ENCODE data around the gene WFDC8. TPM values are rescaled to one million over a fixed set of nuclear protein-coding genes. Genes with fewer than 3 reads are reported as not detected.

The WFDC8 gene
- not detected in 2 replicates for polyA plus RNA-seq (2013)

DNA sequence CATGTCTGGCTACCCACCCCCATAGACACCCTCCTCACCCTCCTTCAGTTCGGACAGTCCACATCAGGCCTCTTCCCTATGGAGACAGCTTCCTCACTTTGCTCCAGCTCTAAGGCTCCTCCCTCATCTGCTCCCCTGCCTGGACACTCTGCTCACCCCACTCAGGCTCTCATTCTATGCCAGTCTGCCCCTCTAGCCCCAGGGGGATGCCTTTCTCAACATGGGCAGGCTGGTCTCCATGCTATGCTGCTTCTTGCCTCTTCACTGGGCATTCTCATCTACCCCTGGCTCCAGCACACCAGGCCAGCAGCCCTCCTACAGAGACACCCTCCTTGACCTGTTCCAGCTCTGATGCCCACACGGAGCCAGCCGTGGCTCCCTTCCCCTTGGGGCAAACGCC lies at the start of gene WFDC8:
TSS of gene WFDC8 (minus strand) at position 101 of the 400 bp plus-strand sequence. CDS start at position 64, 37 bp downstream.
- H2BK12ac ChIP-seq (ENCODE audit: low read length), result no peak within 1 kb of the TSS
- H3K4me2 ChIP-seq (ENCODE audit: low read length), result no peak within 1 kb of the TSS
- no peaks in the 10 kb centered on the region for H3K27me3 ChIP-seq (ENCODE audit: insufficient read depth, low read length)
- no peak within 1 kb of the TSS for H3K23ac ChIP-seq (ENCODE audit: low read length)
- H2BK120ac ChIP-seq (ENCODE audit: insufficient read depth, low read length, poor library complexity), result no peak within 1 kb of the TSS
- no peaks in the 10 kb centered on the region for H3K9me3 ChIP-seq (ENCODE audit: insufficient read depth, low read depth, low read length)
- no peak within 1 kb of the TSS for H2AFZ ChIP-seq (ENCODE audit: insufficient read depth, low read length, poor library complexity)
- no peaks in the 10 kb centered on the region for H3K36me3 ChIP-seq (ENCODE audit: control insufficient read depth in 1 of 2, insufficient read depth in 2 of 2, low read length in 2 of 2)
- no peak within 1 kb of the TSS for H4K12ac ChIP-seq (ENCODE audit: low read depth, low read length)
- no peak within 1 kb of the TSS for H2BK5ac ChIP-seq (ENCODE audit: low read depth, low read length, poor library complexity)
- no peaks in the 10 kb centered on the region for H3K4me1 ChIP-seq (ENCODE audit: control insufficient read depth in 1 of 2, insufficient read depth in 2 of 2, low read length in 2 of 2)
- H3K14ac ChIP-seq (ENCODE audit: low read length), result no peak within 1 kb of the TSS
- no peak within 1 kb of the TSS for H2AK5ac ChIP-seq (ENCODE audit: low read length)
- no peak within 1 kb of the TSS for H4K8ac ChIP-seq (ENCODE audit: low read depth, low read length)
- no peak within 1 kb of the TSS for H3K4ac ChIP-seq (ENCODE audit: low read depth, low read length)
- H3K27ac ChIP-seq (ENCODE audit: low read depth, low read length), result no peak within 1 kb of the TSS
- no CpG with 5 or more reads among the region's 4 CpGs for WGBS (ENCODE audit: extremely low coverage, insufficient coverage, insufficient read length)
- H4K91ac ChIP-seq (ENCODE audit: low read depth, low read length), result no peak within 1 kb of the TSS
- H3K79me2 ChIP-seq (ENCODE audit: control insufficient read depth, insufficient read depth, low read length, poor library complexity), result no peaks in the 10 kb centered on the region
- H3K9ac ChIP-seq (ENCODE audit: low read length), result no peak within 1 kb of the TSS
- no peak for DNase-seq
- H3K4me3 ChIP-seq (ENCODE audit: low read depth, low read length), result no peak within 1 kb of the TSS
- no peaks in the 10 kb centered on the region for H3K79me1 ChIP-seq (ENCODE audit: low read length)
- H3K18ac ChIP-seq (ENCODE audit: low read length), result no peak within 1 kb of the TSS

DNA sequence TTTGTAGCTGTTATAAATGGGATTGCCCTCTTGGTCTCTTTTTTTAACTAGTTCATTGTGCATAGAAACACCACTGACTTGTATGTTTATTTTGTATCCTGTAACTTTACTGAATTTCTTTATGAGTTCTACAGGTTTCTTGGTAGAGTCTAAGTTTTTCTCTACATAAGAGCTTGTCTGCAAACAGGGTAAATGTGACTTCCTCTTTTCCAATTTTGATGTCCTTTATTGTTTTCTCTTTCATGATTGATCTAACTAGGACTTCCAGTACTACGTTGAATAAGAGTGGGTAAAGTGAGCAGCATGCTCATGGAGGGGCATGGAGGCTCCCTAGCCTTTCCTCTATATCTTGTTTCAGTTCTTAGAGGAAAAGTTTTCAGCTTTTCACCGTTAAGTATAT lies 47.5 kb upstream of the WFDC8 start:
- Histone ChIP-seq H3K79me2 (ENCODE audit: control insufficient read depth, insufficient read depth, low read length, poor library complexity) (no peaks in the 10 kb centered on the region), H3K9ac (ENCODE audit: low read length) (no peak overlapping the region), H2BK12ac (ENCODE audit: low read length) (no peak overlapping the region), H3K23ac (ENCODE audit: low read length) (no peak overlapping the region), H3K4me1 (ENCODE audit: control insufficient read depth in 1 of 2, insufficient read depth in 2 of 2, low read length in 2 of 2) (no peaks in the 10 kb centered on the region), H3K4me2 (ENCODE audit: low read length) (no peak overlapping the region), H3K18ac (ENCODE audit: low read length) (no peak overlapping the region), H3K4me3 (ENCODE audit: low read depth, low read length) (no peak overlapping the region), H2AFZ (ENCODE audit: insufficient read depth, low read length, poor library complexity) (no peak overlapping the region), H3K14ac (ENCODE audit: low read length) (no peak overlapping the region), H3K79me1 (ENCODE audit: low read length) (no peaks in the 10 kb centered on the region), H4K12ac (ENCODE audit: low read depth, low read length) (no peak overlapping the region), H3K27ac (ENCODE audit: low read depth, low read length) (no peak overlapping the region), H2AK5ac (ENCODE audit: low read length) (no peak overlapping the region), H3K27me3 (ENCODE audit: insufficient read depth, low read length) (no peaks in the 10 kb centered on the region), H3K4ac (ENCODE audit: low read depth, low read length) (no peak overlapping the region), H4K8ac (ENCODE audit: low read depth, low read length) (no peak overlapping the region), H2BK5ac (ENCODE audit: low read depth, low read length, poor library complexity) (no peak overlapping the region), H2BK120ac (ENCODE audit: insufficient read depth, low read length, poor library complexity) (no peak overlapping the region), H3K9me3 (ENCODE audit: insufficient read depth, low read depth, low read length) (peaks cover 2% of the 10 kb centered on the region), H3K36me3 (ENCODE audit: control insufficient read depth in 1 of 2, insufficient read depth in 2 of 2, low read length in 2 of 2) (no peaks in the 10 kb centered on the region), H4K91ac (ENCODE audit: low read depth, low read length) (no peak overlapping the region)
- no peak for DNase-seq
- WGBS (ENCODE audit: extremely low coverage, insufficient coverage, insufficient read length), result no CpG with 5 or more reads among the region's 2 CpGs

DNA sequence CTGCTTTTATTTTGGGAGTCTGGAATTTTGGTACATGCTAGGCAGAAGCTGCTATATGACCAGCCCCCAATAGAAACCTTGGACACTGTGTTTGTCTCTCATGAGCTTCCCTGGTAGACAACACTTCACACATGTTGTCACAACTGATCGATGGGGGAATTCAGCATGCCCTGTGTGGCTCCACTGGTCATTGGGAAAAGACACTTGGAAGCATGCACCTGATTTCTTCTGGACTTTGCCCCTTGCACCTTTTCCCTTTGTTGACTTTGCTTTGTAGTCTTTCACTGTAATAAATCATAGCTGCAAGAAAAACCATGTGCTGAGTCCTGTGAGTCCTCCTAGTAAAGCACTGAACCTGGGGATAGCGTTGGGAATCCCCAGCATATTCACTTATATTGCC lies 42.5 kb upstream of the WFDC8 start:
- Histone ChIP-seq H2AK5ac (ENCODE audit: low read length) (no peak overlapping the region), H3K4me3 (ENCODE audit: low read depth, low read length) (no peak overlapping the region), H3K4me2 (ENCODE audit: low read length) (no peak overlapping the region), H4K8ac (ENCODE audit: low read depth, low read length) (no peak overlapping the region), H3K9me3 (ENCODE audit: insufficient read depth, low read depth, low read length) (no peaks in the 10 kb centered on the region), H3K36me3 (ENCODE audit: control insufficient read depth in 1 of 2, insufficient read depth in 2 of 2, low read length in 2 of 2) (no peaks in the 10 kb centered on the region), H2BK5ac (ENCODE audit: low read depth, low read length, poor library complexity) (no peak overlapping the region), H3K18ac (ENCODE audit: low read length) (no peak overlapping the region), H3K79me2 (ENCODE audit: control insufficient read depth, insufficient read depth, low read length, poor library complexity) (no peaks in the 10 kb centered on the region), H3K9ac (ENCODE audit: low read length) (peak overlapping the region; percentile 58), H4K91ac (ENCODE audit: low read depth, low read length) (no peak overlapping the region), H3K79me1 (ENCODE audit: low read length) (no peaks in the 10 kb centered on the region), H2BK120ac (ENCODE audit: insufficient read depth, low read length, poor library complexity) (no peak overlapping the region), H3K4me1 (ENCODE audit: control insufficient read depth in 1 of 2, insufficient read depth in 2 of 2, low read length in 2 of 2) (no peaks in the 10 kb centered on the region), H3K27me3 (ENCODE audit: insufficient read depth, low read length) (no peaks in the 10 kb centered on the region), H3K14ac (ENCODE audit: low read length) (no peak overlapping the region), H4K12ac (ENCODE audit: low read depth, low read length) (no peak overlapping the region), H2BK12ac (ENCODE audit: low read length) (no peak overlapping the region), H3K4ac (ENCODE audit: low read depth, low read length) (no peak overlapping the region), H3K27ac (ENCODE audit: low read depth, low read length) (no peak overlapping the region), H3K23ac (ENCODE audit: low read length) (no peak overlapping the region), H2AFZ (ENCODE audit: insufficient read depth, low read length, poor library complexity) (no peak overlapping the region)
- DNase-seq, result no peak
- no CpG with 5 or more reads among the region's 2 CpGs for whole genome bisulfite sequencing (ENCODE audit: extremely low coverage, insufficient coverage, insufficient read length)

DNA sequence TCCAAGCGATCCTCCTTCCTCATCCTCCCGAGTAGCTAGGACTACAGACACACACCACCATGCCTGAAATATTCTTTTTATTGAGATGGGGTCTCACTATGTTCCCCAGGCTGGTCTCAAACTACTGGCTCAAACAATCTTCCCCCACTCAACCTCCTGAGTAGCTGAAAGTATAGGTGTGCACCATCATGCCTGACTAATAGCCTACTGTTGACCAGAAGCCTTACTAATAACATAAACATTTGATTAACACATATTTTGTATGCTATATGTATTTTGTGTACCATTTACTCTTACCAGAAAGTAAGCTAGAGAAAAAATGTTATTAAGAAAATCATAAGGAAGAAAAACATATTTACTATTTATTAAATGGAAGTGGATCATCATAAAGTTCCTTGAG lies 38.5 kb upstream of the WFDC8 start:
- Histone ChIP-seq H3K4me2 (ENCODE audit: low read length) (no peak overlapping the region), H2BK5ac (ENCODE audit: low read depth, low read length, poor library complexity) (no peak overlapping the region), H4K91ac (ENCODE audit: low read depth, low read length) (no peak overlapping the region), H3K79me1 (ENCODE audit: low read length) (no peaks in the 10 kb centered on the region), H3K4ac (ENCODE audit: low read depth, low read length) (no peak overlapping the region), H3K27ac (ENCODE audit: low read depth, low read length) (no peak overlapping the region), H4K8ac (ENCODE audit: low read depth, low read length) (no peak overlapping the region), H3K36me3 (ENCODE audit: control insufficient read depth in 1 of 2, insufficient read depth in 2 of 2, low read length in 2 of 2) (no peaks in the 10 kb centered on the region), H2AFZ (ENCODE audit: insufficient read depth, low read length, poor library complexity) (no peak overlapping the region), H3K18ac (ENCODE audit: low read length) (no peak overlapping the region), H2BK120ac (ENCODE audit: insufficient read depth, low read length, poor library complexity) (no peak overlapping the region), H4K12ac (ENCODE audit: low read depth, low read length) (no peak overlapping the region), H3K9me3 (ENCODE audit: insufficient read depth, low read depth, low read length) (no peaks in the 10 kb centered on the region), H3K23ac (ENCODE audit: low read length) (no peak overlapping the region), H3K4me3 (ENCODE audit: low read depth, low read length) (no peak overlapping the region), H3K27me3 (ENCODE audit: insufficient read depth, low read length) (no peaks in the 10 kb centered on the region), H2AK5ac (ENCODE audit: low read length) (no peak overlapping the region), H3K79me2 (ENCODE audit: control insufficient read depth, insufficient read depth, low read length, poor library complexity) (no peaks in the 10 kb centered on the region), H2BK12ac (ENCODE audit: low read length) (no peak overlapping the region), H3K9ac (ENCODE audit: low read length) (no peak overlapping the region), H3K14ac (ENCODE audit: low read length) (no peak overlapping the region), H3K4me1 (ENCODE audit: control insufficient read depth in 1 of 2, insufficient read depth in 2 of 2, low read length in 2 of 2) (no peaks in the 10 kb centered on the region)
- no CpG with 5 or more reads among the region's 2 CpGs for WGBS (ENCODE audit: extremely low coverage, insufficient coverage, insufficient read length)
- no peak for DNase-seq

All from trophoblast cell (in vitro differentiated cells and primary cell).